ENCODE data around the gene STXBP6. TPM values are rescaled to one million over a fixed set of nuclear protein-coding genes. Genes with fewer than 3 reads are reported as not detected.
A peak's percentile ranks its signal among the peaks of the same experiment; 100 is the strongest.

The STXBP6 gene
- total RNA-seq, 2 donors from 2014 or later: 20.1 to 28.3 TPM

- no peak for DNase-seq
- TF ChIP-seq CTCF (IDR thresholded peaks at IDR 0.05): no peak
- no peak for TF ChIP-seq POLR2A (IDR thresholded peaks at IDR 0.05)
- H3K4me3 ChIP-seq: no peak overlapping the region
- peaks cover 21% of the 10 kb centered on the region for H3K4me1 ChIP-seq
- intact Hi-C loops (cut with DNase I): no loop called here
- no peak overlapping the region for H3K27ac ChIP-seq
- H3K36me3 ChIP-seq (replicated peaks in 1 of 2; ENCODE audit: insufficient read depth in 1 of 2, low read depth in 2 of 2): no peaks in the 10 kb centered on the region
- no peaks in the 10 kb centered on the region for H3K27me3 ChIP-seq
- H3K9me3 ChIP-seq: no peaks in the 10 kb centered on the region
- no peak for ATAC-seq
Measured at GRCh38 chr14:24903337-24903736, 146.6 kb downstream of the STXBP6 start.

GRCh38 chr14:24900269-24901100 is 149.5 kb downstream of the STXBP6 start:
- H3K4me3 ChIP-seq: no peak overlapping the region
- DNase-seq: no peak
- H3K36me3 ChIP-seq (replicated peaks in 1 of 2; ENCODE audit: insufficient read depth in 1 of 2, low read depth in 2 of 2): no peaks in the 10 kb centered on the region
- no peaks in the 10 kb centered on the region for H3K27me3 ChIP-seq
- H3K27ac ChIP-seq: no peak overlapping the region
- intact Hi-C loops (cut with DNase I): no loop called here
- WGBS, 2 donors: 59 to 60% methylated on average over 6 of the region's 6 CpGs
- TF ChIP-seq POLR2A (IDR thresholded peaks at IDR 0.05): no peak
- TF ChIP-seq CTCF (IDR thresholded peaks at IDR 0.05): no peak
- no peak for ATAC-seq
- no peaks in the 10 kb centered on the region for H3K9me3 ChIP-seq
- peaks cover 32% of the 10 kb centered on the region for H3K4me1 ChIP-seq

GRCh38 chr14:24897793-24898192 is 152.2 kb downstream of the STXBP6 start:
- H3K36me3 ChIP-seq (replicated peaks in 1 of 2; ENCODE audit: insufficient read depth in 1 of 2, low read depth in 2 of 2): no peaks in the 10 kb centered on the region
- ATAC-seq: no peak
- intact Hi-C loops (cut with DNase I): no loop called here
- H3K27me3 ChIP-seq: no peaks in the 10 kb centered on the region
- TF ChIP-seq POLR2A (IDR thresholded peaks at IDR 0.05) (no peak), CTCF (IDR thresholded peaks at IDR 0.05) (no peak)
- no peak overlapping the region for H3K4me3 ChIP-seq
- no peak overlapping the region for H3K27ac ChIP-seq
- no peak for DNase-seq
- H3K4me1 ChIP-seq: peaks cover 49% of the 10 kb centered on the region
- whole genome bisulfite sequencing, 2 donors: 84 to 90% methylated on average over 3 of the region's 3 CpGs
- no peaks in the 10 kb centered on the region for H3K9me3 ChIP-seq

GRCh38 chr14:24895622-24896021 is 154.3 kb downstream of the STXBP6 start:
- intact Hi-C loops (cut with DNase I): no loop called here
- ATAC-seq (no peak), DNase-seq (no peak)
- Histone ChIP-seq H3K4me1 (peaks cover 51% of the 10 kb centered on the region), H3K36me3 (replicated peaks in 1 of 2; ENCODE audit: insufficient read depth in 1 of 2, low read depth in 2 of 2) (no peaks in the 10 kb centered on the region), H3K27ac (peak overlapping the region in 2 of 4 donors; percentile 24 to 41), H3K9me3 (no peaks in the 10 kb centered on the region), H3K4me3 (no peak overlapping the region), H3K27me3 (no peaks in the 10 kb centered on the region)
- TF ChIP-seq POLR2A (IDR thresholded peaks at IDR 0.05): no peak
- TF ChIP-seq CTCF (IDR thresholded peaks at IDR 0.05): no peak
- WGBS, 2 donors: 39% methylated on average over 4 of the region's 4 CpGs

GRCh38 chr14:24895243-24895583 is 154.7 kb downstream of the STXBP6 start:
- TF ChIP-seq POLR2A (IDR thresholded peaks at IDR 0.05): no peak
- TF ChIP-seq CTCF (IDR thresholded peaks at IDR 0.05): no peak
- H3K4me1 ChIP-seq: peaks cover 47% of the 10 kb centered on the region
- no peaks in the 10 kb centered on the region for H3K36me3 ChIP-seq (replicated peaks in 1 of 2; ENCODE audit: insufficient read depth in 1 of 2, low read depth in 2 of 2)
- 18 to 32% methylated on average over 4 of the region's 4 CpGs for WGBS, 2 donors
- ATAC-seq (peak; percentile 30), DNase-seq (no peak)
- H3K27ac ChIP-seq: peak overlapping the region in 2 of 4 donors; percentile 24 to 41
- intact Hi-C loops (cut with DNase I): no loop called here
- H3K4me3 ChIP-seq: no peak overlapping the region
- no peaks in the 10 kb centered on the region for H3K27me3 ChIP-seq
- H3K9me3 ChIP-seq: no peaks in the 10 kb centered on the region

Data from body of pancreas (tissue), 4 donors.